Measurements from ENCODE around the gene ARHGEF4.

ARHGEF4 gene

DNA sequence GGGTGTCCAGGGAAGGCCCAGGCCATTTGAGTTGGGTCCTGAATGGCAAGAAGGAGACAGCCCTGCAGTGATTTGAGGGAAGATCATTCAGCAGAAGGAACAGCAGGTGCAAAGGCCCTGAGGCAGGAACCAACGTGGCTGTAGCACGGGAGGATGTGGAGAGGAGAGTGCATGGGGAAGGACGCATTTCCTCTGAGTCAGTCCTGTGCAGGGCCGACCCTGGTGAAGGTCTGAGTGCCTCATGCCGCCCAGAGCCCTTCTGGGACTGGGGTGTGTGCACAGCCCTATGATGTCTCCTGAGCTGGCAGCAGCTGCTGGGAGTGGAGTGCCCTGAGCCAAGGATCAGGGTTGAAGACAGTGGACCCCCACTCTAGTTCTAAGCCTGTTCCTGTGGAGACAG lies 17.9 kb upstream of the ARHGEF4 start:
- DNase-seq (ENCODE audit: low read depth in 3 of 3): no peak

DNA sequence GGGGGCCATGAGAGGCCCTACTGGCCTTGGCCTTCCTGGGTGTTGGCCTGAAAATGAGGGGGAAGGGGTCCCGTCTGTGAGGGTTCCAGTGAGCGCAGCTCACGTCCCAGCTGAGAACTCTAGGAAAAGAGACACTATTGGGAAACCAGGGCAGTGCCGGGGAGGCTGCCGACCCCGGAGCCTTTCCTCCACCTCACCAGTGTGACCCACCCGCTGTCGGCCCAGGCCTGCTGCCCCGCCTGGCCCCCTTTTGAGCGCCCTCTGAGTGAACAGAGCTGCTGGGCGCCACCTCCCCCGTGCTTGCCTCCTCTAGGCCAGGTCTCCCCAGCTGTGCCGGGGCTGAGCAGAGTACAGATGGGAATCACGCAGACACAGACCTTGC lies 17.5 kb upstream of the ARHGEF4 start:
- DNase-seq (ENCODE audit: low read depth in 3 of 3): no peak

DNA sequence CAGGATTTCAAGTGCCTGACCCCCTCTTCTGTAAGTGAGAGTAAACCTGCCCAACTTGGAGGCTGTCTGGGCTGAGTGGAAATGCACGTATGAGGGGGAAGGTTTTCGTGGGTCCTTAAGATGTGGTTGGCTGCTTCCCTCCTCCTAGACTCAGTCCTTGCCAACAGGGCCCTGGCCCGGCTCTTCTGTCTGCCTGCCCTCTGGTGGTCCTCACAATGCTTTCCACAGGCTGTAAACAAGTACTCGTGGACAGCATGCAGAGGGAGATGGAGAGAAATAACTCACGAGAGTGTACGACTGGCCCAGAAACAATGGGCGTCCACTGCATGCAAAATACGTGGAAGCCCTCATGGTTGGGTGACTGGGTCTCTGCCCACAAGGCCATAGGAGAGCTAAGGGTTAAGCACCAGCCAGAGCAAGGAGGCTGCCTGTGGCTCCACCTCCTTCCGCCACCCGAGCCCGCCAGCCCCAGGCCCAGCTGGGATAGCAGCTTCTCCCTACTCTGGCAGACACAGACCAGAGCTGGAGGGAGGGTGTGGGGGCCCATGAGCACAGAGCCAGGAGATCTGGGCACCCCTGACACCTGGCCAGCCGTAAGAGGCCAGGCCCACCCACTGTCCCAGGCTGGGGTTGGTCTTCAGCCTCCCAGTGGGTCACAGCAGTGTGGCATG lies 17.0 kb upstream of the ARHGEF4 start:
- DNase-seq (ENCODE audit: low read depth in 3 of 3): no peak

DNA sequence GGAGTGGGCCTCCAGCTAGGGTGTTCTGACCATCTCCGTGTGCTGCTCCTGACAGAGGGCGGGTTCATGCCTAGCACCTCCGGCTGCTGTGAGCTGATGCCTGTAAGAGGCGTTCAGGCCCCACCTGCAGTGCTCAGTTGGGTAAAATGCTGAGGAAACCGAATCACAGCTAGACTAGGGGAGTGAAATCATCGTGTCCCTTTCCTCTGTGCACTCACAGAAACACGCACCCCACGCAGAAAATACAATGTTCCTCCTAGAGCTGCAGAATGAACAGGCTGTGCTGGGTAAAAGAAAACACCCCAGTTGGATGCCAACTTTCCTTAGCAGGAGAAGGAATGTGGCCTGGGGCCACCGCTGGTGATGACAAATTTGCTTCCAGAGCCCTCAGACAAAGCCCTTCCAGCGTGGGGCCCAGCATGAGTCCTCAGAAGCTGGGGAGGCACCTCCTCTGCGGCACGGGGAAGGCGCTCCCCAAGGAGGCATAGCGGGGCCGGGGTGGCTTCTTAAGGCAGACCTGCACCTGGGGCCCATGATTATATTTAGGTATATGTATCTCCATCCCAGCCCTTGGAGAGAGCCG lies 16.3 kb upstream of the ARHGEF4 start:
- DNase-seq (ENCODE audit: low read depth in 3 of 3): no peak

DNA sequence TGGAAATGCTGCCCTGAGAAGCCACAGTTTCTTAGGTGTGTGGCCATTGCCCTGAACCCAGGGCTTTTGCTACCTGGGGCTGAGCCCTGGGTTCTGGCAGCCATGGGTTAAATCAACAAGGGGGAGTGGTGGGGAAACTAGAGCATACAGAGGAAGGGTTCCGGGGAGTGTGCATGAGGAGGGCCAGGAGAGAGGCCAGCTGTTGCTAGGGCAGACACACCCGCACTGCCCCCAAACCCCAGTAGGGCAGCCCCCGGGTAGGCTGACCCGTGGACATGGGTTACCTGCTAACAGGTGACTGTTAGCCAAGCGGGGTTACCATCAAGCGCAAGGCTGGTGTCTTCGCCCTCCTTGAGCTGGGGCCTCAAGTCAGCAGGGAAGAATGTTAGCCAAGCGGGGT lies 14.8 kb upstream of the ARHGEF4 start:
- DNase-seq (ENCODE audit: low read depth in 3 of 3): no peak

DNA sequence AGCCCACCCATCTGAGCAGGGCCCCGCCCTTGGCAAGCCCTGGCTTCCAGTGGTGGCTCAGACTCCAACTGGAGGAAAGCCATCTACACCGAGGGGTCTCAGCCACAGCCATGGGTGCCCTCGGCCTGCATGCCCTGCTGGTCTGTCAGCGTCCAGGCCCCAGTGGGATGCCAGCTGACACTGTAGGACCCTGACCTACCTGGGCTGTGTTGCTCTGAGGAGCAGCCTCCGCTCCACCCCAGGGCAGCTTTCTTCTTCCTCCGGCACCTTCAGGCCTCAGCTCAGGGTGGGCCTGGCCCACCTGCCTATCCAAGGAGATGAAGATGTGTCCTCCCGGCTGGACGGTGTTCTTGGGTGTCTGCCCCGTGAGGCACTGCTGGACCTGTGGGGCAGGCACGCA lies 13.9 kb upstream of the ARHGEF4 start:
- no peak for DNase-seq (ENCODE audit: low read depth in 3 of 3)

DNA sequence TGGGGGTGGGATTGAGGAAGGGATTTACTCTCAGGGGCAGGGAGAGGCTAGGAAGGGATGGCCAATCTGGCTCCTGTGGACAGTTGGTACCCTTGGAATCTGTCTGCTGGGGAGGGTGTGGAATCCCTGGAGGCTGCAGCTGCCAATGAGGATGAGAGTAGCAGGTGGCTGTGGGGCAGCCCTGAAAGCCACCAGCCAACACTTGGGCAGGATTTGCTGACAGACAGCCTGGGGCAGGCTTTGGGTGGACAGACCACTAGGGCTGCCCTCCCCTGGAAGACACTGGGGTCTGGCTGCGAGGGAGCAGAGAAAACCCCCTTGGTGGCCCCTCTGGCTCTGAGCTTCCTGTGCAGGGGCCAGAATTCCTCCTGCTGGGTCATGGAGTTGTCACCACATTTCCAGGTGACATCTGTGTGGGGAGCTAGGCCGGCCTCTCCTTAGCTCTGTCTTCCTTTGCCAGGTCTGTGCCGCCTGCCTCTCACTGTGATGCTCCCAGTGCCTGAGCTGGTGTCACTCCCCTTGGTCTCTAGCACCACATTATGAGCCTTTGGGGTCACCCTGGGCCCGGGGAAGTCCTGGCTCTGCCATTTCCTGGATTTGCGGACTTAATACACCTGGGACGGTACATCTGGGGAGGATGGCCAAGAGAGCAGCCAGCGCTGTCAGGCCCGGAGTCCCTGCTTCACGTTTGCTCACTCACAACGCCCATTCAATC lies 13.4 kb upstream of the ARHGEF4 start:
- DNase-seq (ENCODE audit: low read depth in 3 of 3): no peak

DNA sequence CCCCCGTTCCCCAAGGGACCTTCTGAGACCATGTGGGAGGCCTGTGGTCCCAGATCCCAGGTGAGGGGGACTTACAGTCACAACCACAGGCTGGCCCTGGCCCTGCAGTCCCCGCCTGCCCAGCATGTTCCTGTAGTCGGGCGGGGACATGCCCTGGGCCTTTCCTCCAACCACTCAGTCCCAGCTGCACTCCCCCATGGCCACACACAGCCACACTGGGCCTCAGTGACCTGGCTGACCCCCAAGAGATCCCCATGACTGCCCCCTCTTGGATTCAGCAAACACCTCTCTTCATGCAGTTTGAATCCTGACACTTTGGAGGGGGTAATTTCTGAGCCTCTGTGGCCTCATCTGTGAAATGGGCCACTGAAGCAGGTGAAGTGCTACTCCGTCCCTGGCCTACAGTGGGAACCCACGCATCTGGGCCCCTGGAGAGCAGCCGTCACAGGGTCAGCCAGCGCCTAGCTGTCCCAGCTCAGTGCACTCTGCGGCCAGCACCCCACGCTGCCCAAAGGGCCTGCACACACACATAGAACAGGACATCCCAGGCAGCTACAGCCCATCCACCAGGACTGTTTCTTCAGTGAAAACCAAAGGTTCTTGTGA lies 12.7 kb upstream of the ARHGEF4 start:
- DNase-seq (ENCODE audit: low read depth in 3 of 3): peak in 2 of 3 experiments; percentile 8 to 19

DNA sequence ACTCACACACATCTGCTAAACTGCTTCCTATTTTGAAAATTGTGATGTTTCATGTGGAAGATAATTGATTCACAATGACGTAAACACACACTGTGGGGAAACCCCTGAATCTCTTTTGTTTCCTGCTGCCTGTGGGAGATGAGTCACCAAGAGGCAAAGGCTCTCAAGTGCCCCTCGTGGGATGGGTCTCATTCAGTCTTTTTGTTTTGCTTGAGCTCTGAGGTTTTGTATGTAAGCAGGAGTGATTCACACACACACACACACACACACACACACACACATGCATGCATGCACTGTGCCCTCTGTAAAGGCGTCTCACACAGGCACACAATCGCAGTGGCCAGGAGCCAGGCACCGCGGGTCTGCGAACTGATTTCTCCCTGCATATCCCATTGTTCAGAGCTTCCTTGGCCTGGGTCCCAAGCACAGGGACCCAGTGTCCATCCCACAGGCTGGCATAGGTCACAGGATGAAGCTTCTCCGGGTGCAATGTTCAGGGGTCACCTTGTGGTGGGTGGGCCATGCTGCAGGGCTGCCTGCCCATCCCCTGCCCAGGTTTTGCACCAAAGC lies 12.1 kb upstream of the ARHGEF4 start:
- peak; percentile 27 to 59 (median 53) for DNase-seq (ENCODE audit: low read depth in 3 of 3)

DNA sequence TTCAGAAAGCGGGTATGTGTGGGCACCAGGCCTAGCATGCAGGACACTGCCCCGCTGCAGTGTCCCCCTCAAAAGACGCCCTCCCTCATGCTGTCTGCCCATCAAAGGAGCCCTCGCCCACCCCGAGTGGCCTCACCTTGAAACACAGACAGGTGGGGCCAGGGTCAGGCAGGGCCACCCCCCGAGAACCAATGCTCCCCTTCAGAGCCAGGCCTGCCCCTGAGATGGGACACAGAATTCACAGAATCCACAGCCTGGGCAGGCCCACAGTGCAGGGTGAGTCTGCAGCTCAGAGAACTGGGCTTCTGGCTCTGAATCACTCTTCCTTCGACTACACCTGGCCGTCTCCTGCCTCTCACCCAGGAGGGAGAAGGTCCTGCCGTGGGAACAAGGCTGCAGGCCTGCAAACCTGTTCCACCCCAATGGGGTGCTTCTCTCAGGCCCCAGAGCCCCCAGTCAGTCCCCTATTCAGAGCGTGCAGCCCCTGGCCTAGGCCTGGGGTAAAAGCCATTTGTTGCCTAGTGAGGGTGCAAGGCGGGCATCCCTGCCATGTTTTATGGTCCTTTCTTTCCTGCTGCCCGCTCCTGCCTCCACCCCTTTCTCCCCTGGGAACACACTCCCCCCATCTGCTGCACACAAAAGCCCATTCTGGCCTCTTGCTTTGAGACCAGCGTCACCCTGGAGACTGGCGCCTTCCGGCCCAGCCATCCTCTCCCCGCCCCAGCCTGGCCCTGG lies 11.3 kb upstream of the ARHGEF4 start:
- no peak for DNase-seq (ENCODE audit: low read depth in 3 of 3)

DNA sequence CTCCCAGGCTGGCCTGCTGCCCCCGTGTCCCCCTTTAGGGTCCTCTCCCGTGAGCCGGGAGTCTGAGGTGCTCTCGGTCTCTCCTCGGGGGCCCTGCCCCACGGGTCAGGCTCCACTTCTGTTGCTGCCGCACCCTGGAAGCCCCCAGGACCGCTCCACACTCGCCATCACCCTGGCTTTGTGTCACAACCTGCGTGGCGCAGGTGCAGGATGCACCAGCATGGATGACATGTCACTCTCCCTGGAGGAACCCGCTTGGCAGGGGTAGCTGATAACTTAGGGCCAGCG lies 10.8 kb upstream of the ARHGEF4 start:
- DNase-seq (ENCODE audit: low read depth in 3 of 3): no peak

DNA sequence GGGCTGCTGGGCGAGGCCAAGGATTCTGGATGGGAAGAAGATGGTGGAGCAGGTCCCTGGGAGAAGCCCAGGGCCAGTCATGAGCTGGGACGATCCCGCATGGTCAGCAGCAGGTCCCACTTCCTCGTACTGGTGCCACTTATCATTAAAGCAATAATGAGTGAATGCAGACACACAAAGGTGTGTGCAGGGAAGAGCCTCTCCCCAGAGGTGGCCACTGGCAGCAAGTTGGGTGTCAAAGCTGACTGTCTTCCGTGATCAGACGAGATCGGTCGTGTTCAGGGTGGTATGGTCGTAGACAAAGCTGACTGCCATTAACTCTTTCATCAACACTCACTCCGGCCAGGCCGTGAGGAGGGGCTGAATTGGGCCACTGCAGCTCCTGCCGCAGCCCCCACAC lies 10.3 kb upstream of the ARHGEF4 start:
- DNase-seq (ENCODE audit: low read depth in 3 of 3): no peak

DNA sequence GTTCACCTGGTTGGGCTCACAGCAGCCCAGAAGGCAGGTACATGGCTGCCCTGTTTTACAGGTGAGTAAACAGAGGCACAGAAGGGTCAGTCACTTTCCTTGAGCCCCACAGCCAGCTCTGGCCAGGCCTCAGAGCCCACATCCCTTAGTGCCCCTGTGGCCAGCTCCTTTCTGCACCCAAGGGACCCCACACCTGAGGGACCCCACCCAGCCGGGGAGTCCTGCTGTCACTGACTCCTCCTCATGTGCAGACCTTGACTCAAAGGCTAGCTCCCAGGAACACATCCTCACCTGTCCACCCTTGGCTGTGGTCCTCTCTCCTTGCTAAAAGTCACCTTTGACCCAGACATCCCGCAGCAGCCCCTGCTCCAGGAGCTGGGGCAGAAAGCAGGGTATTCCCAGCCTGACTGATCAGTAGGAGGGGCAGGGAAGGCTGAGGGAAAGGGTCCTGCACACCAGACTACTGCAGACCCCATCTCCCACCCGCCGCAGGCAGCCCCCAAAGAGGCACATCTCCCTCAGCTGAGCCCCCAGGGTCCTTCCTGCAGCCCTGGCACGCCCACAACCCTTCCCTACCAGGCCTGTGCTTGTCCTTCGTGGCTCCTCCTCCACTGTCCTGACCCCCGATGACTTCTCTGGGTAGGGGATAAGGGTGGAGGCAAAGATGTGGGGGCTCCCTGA lies 9.8 kb upstream of the ARHGEF4 start:
- no peak for DNase-seq (ENCODE audit: low read depth in 3 of 3)

DNA sequence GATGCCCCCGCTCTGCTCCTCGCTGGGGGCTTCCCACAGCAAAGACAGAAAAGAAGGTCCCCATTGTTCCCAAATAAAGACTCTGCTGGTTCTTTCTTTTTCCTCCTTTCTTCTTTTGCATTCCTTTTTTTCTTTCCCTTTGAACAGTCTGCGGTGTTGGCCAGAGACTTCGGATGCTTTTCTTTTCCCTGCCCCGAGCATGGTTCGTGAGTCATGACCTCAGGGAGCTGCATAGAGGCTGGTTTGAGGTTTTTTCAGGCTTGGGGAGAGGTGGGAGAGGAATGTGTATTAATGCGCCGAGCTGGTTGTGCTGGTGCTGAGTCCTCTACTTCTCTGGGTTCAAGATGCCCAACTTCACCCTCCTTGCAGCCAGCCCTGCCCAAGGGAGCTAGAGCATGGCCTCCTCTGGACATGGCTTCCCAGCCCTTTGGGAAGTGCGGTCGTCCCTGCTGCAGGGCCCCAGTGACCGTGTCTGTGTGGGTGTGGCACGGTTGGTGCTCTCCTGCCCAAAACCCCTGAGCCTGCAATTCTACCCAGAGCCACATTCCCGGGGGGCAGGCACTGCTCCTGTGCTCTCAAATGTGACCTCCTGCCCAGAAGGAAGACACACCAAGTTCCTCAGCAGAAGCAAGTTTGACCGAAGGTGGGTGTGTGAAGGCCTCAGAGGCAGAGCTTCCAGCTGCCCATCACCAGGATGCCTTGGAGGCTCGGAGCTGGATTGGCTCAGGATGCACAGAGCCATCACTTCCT lies 9.0 kb upstream of the ARHGEF4 start:
- DNase-seq (ENCODE audit: low read depth in 3 of 3): no peak

DNA sequence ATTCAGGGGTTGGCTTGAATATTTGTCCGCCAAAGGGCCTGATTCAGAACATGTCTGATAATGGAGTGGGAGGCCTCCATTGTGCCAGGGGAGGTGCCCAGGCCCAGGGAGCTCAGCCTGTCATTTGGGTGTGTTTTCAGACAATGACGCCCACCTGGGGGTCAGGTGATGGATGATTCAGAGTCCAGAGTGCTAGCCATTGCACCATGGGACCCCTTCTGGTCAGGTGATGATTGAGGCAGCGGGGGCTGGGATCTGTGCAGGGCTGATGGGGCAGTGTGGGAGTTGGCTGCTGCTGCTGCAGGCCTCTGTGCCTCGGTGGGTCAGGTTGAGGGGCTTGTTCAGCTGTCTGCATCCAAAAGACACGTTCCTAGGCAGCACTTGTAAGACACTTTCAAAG lies 8.3 kb upstream of the ARHGEF4 start:
- DNase-seq (ENCODE audit: low read depth in 3 of 3): no peak

DNA sequence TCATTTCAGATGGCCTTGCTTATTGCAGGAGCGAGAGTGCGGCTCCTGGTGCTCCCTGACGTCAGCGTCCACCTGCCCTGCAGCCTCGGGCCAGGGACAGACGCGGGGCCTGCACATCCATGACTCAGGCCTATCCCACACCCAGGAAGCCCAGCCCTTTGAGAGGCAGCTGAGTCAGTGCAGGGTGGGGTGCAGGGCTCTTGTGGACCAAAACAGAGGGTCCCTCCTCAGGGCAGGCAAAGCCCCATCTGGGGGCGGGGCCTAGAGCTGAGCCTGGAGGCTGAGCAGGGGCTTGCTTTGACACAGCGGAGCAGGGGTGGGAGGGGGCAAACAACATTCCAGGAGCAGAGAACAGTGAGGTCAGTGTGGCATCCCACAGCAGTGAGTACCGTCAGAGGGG lies 7.7 kb upstream of the ARHGEF4 start:
- DNase-seq (ENCODE audit: low read depth in 3 of 3): no peak

DNA sequence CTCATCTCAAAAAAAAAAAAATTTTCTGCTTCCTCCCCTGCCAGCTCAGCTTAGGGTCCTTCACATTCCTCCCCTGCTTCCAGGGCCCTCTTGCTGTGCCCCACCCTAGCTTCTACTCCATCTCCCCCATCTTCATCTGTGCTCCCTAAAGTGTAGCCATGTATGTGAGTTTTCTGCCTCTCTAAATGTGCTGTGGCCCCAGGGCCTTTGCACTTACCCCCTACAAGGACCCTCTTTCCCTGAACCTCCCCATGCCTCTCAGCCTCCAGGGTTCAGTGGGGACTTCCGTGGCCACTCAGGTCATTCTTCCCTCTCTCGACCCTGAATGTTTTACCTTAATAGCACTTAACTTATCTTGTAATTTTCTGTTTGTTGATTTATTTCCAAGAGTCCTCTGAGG lies 6.2 kb upstream of the ARHGEF4 start:
- DNase-seq (ENCODE audit: low read depth in 3 of 3): no peak

DNA sequence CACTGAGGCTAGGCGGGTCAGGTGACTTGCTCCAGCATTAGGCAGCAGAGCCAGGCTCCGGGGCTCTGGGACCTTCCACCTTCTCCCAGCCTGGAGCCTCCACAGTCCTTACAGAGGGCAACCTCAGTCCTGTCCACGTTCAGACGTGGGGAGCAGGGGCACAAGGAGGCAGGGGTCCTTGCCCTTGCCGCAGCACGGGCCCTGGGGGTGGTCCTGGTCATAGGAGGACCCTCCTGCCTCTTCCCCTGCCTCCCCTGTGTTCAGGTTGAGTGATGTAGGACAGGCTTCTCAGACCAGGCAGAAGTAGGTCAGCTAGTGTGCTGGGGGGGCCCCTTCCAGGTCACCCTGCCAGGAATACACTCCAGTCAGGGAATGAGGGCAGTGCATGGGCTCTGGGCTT lies 5.4 kb upstream of the ARHGEF4 start:
- no peak for DNase-seq (ENCODE audit: low read depth in 3 of 3)

DNA sequence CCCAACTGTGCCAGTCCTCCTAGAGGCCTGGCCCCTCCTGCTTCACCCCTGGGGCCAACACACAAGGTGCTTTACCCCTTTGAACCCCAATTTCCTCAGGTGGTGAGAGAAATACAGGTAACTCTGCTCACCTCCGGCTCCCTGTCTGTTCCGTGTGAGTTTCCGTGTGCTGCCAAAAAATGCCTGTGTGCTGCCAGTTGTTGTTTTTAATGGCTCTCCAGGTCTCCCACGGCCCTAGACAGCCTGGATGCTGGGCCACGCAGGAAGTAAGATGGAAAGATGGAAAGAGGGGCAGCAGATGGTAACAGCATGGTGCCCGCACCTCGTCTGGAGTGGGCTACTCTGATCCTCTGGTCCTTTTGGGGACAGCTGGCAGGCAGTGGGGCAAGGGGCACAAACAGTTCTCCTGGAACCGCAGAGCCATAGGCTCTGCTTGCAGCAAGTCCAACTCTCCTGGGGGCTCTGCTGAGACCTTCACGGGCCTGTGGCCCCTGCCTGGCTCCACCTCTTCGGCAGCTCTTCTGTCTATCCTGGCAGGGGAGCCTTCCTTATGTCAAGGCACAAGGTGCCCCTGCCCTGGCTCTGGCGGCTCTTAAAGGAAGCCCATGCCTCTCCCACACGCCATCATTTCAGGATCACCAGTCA lies 4.3 kb upstream of the ARHGEF4 start:
- no peak for DNase-seq (ENCODE audit: low read depth in 3 of 3)

Data from stimulated activated CD4-positive, alpha-beta T cell treated with anti-CD3 and anti-CD28 coated beads, TNF-alpha, amount 100 ng/mL, for 4 hours (primary cell).